Naive thymus-derived CD4-positive, alpha-beta T cell (primary cell): ENCODE data around the gene RPGR. TPM values are rescaled to one million over a fixed set of nuclear protein-coding genes. Genes with fewer than 3 reads are reported as not detected.

ENCODE experiments used
- ATAC-seq: fragments of 150-1000 bp; cut with Tn5 transposase; 2 replicates; pipeline ENCODE4 v1.10.0; 2021; ENCODE audit warnings: mild to moderate bottlenecking, moderate library complexity
- CTCF ChIA-PET: fragments of 350-600 bp; sonication (Branson Sonifier 250); formaldehyde crosslinking; loops from one replicate; lab custom pipeline; 2021; ENCODE audit warnings: antibody characterized with exemption; lab: Charles Lee
- POLR2A ChIA-PET: fragments of 350-600 bp; sonication (Branson Sonifier 250); formaldehyde crosslinking; loops from one replicate; lab custom pipeline; 2021; ENCODE audit warnings: antibody characterized with exemption, inconsistent platforms; lab: Charles Lee
- DNase-seq, 9 donors: peaks; one replicate each; pipeline versions ENCODE4 v3.0.0 to v3.0.0-alpha.2; 2020 to 2022; ENCODE audit warnings: mixed read lengths in 1 of 9
- H3K27ac ChIP-seq: one replicate; pipeline ENCODE4 v1.7.0; 2013; ENCODE audit warnings: mild to moderate bottlenecking, low read depth, low read length, moderate library complexity
- H3K27me3 ChIP-seq, 2 donors: one replicate each; pipeline ENCODE4 v1.7.0; 2013; ENCODE audit warnings: low read length in 2 of 2, mild to moderate bottlenecking in 2 of 2, moderate library complexity in 2 of 2; ENCODE audit not compliant: control insufficient read depth in 2 of 2, insufficient read depth in 2 of 2
- H3K36me3 ChIP-seq, 3 experiments: 1 replicate in 2 of 3; 2 replicates in 1 of 3; pipeline ENCODE4 v1.7.0; 2013; ENCODE audit warnings: low read length in 3 of 3, mild to moderate bottlenecking in 3 of 3, moderate library complexity in 1 of 3; ENCODE audit not compliant: insufficient read depth in 3 of 3, control insufficient read depth in 2 of 3
- H3K4me1 ChIP-seq, 2 donors: one replicate each; pipeline ENCODE4 v1.7.0; 2013; ENCODE audit warnings: low read length in 2 of 2, mild to moderate bottlenecking in 2 of 2, moderate library complexity in 1 of 2; ENCODE audit not compliant: control insufficient read depth in 2 of 2, insufficient read depth in 2 of 2
- H3K4me3 ChIP-seq: 2 replicates; pipeline ENCODE4 v1.7.0; 2013; ENCODE audit warnings: mild to moderate bottlenecking, low read length
- H3K9me3 ChIP-seq, 3 experiments: 1 replicate in 2 of 3; 2 replicates in 1 of 3; pipeline ENCODE4 v1.7.0; 2013; ENCODE audit warnings: low read length in 3 of 3; ENCODE audit not compliant: control insufficient read depth in 2 of 3
- H3K27ac Mint-ChIP-seq, 9 donors: one replicate each; pipeline ENCODE4 v1.8.0; 2020 to 2022; ENCODE audit warnings: mixed read lengths in 9 of 9, mild to moderate bottlenecking in 8 of 9, moderate library complexity in 5 of 9, inconsistent platforms in 2 of 9
- H3K27me3 Mint-ChIP-seq, 5 donors: one replicate each; pipeline ENCODE4 v1.8.0; 2021 to 2022; ENCODE audit warnings: mixed read lengths in 5 of 5, mild to moderate bottlenecking in 1 of 5
- H3K36me3 Mint-ChIP-seq, 5 donors: one replicate each; pipeline ENCODE4 v1.8.0; 2020 to 2022; ENCODE audit warnings: mixed read lengths in 5 of 5, mild to moderate bottlenecking in 3 of 5, inconsistent platforms in 1 of 5
- H3K4me1 Mint-ChIP-seq, 7 donors: one replicate each; pipeline ENCODE4 v1.8.0; 2020 to 2022; ENCODE audit warnings: mixed read lengths in 7 of 7, mild to moderate bottlenecking in 3 of 7, inconsistent platforms in 1 of 7
- H3K4me3 Mint-ChIP-seq, 10 donors: one replicate each; pipeline ENCODE4 v1.8.0; 2020 to 2022; ENCODE audit warnings: mild to moderate bottlenecking in 10 of 10, mixed read lengths in 10 of 10, moderate library complexity in 6 of 10, inconsistent platforms in 2 of 10
- H3K9me3 Mint-ChIP-seq, 11 donors: one replicate each; pipeline ENCODE4 v1.8.0; 2020 to 2022; ENCODE audit warnings: mixed read lengths in 11 of 11, mild to moderate bottlenecking in 4 of 11, inconsistent platforms in 1 of 11, moderate library complexity in 1 of 11
- intact Hi-C, 2 donors: fragments of 100-400 bp; cut with micrococcal nuclease; formaldehyde crosslinking; loops; one replicate each; pipeline ENCODE4 v1.15.1; 2023
- polyA plus RNA-seq, 2 donors: library from polyadenylated mRNA; unstranded; fragments of 300-500 nt; fragmentation: Illumina TruSeq; gene quantifications; one replicate each; pipeline ENCODE4 v1.2.3, GENCODE V29; 2021
- total RNA-seq, 6 experiments: library from RNA in 5 of 6; stranded (reverse) in 5 of 6; gene quantifications; 1 replicate in 5 of 6; 2 replicates in 1 of 6; pipeline ENCODE4 v1.2.3 and lab custom pipeline; 2021 to 2026

RPGR gene
- total and polyA plus RNA-seq, 7 experiments from 2014 or later, result 4.3 to 26.0 (median 10.1) TPM

- intact Hi-C loops, result no loop called here
- H3K27ac ChIP-seq, result no peak overlapping the region
- no peak overlapping the region for H3K4me3 Mint-ChIP-seq
- no peak for DNase-seq
- H3K4me3 ChIP-seq, result no peak overlapping the region
- CTCF ChIA-PET, result no interaction called here
- ATAC-seq, result no peak
- peaks cover 0 to 5% (median 0%) of the 10 kb centered on the region in 5 donors for H3K36me3 Mint-ChIP-seq
- H3K36me3 ChIP-seq, result no peaks in the 10 kb centered on the region
- peaks cover 5 to 14% (median 13%) of the 10 kb centered on the region in 5 donors for H3K27me3 Mint-ChIP-seq
- no peaks in the 10 kb centered on the region for H3K9me3 ChIP-seq
- peaks cover 0 to 2% (median 0%) of the 10 kb centered on the region in 11 donors for H3K9me3 Mint-ChIP-seq
- H3K27me3 ChIP-seq, result no peaks in the 10 kb centered on the region
- no peaks in the 10 kb centered on the region for H3K4me1 Mint-ChIP-seq
- no peak overlapping the region for H3K27ac Mint-ChIP-seq
- no peaks in the 10 kb centered on the region for H3K4me1 ChIP-seq
- POLR2A ChIA-PET, result no interaction called here
These were observed 18.8 kb upstream of the RPGR start for GRCh38 chrX:38346150-38346549.

GRCh38 chrX:38342853-38343778 is 15.8 kb upstream of the RPGR start:
- H3K4me1 ChIP-seq, result no peaks in the 10 kb centered on the region
- DNase-seq (no peak), ATAC-seq (no peak)
- no peaks in the 10 kb centered on the region for H3K9me3 ChIP-seq
- no peaks in the 10 kb centered on the region for H3K27me3 ChIP-seq
- ChIA-PET POLR2A (no interaction called here), CTCF (no interaction called here)
- Mint-ChIP-seq H3K36me3 (peaks cover 0 to 5% (median 0%) of the 10 kb centered on the region in 5 donors), H3K27ac (no peak overlapping the region), H3K9me3 (no peaks in the 10 kb centered on the region), H3K27me3 (peaks cover 0 to 10% (median 6%) of the 10 kb centered on the region in 5 donors), H3K4me1 (no peaks in the 10 kb centered on the region), H3K4me3 (no peak overlapping the region)
- intact Hi-C loops, result no loop called here
- H3K36me3 ChIP-seq, result no peaks in the 10 kb centered on the region
- no peak overlapping the region for H3K4me3 ChIP-seq
- no peak overlapping the region for H3K27ac ChIP-seq

DNA sequence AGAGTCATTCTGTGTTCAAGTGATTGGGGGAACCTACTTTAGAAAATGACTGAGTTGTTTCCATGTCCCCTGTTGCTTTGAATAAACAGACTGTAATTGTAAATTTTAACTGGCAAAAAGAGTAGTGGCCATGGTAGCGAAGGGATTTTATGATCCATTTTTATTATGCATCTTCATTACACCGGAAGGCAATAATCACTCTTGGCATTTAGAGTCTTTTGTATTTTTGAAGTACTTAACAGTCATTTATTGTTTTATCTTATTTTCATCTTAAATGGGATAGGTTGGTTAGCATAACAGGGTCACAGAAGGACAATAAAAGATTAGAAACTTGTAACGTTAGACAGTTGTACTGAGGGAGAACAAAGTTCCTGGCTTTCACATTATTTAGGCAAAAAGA is 14.1 kb upstream of the RPGR start:
- Histone ChIP-seq H3K27me3 (no peaks in the 10 kb centered on the region), H3K4me1 (no peaks in the 10 kb centered on the region), H3K9me3 (no peaks in the 10 kb centered on the region), H3K4me3 (no peak overlapping the region), H3K27ac (no peak overlapping the region), H3K36me3 (no peaks in the 10 kb centered on the region)
- H3K27me3 Mint-ChIP-seq, result peaks cover 0 to 10% (median 5%) of the 10 kb centered on the region in 5 donors
- DNase-seq (no peak), ATAC-seq (no peak)
- ChIA-PET CTCF (no interaction called here), POLR2A (no interaction called here)
- no peak overlapping the region for H3K4me3 Mint-ChIP-seq
- H3K36me3 Mint-ChIP-seq, result peaks cover 0 to 5% (median 0%) of the 10 kb centered on the region in 5 donors
- no peaks in the 10 kb centered on the region for H3K4me1 Mint-ChIP-seq
- intact Hi-C loops, result no loop called here
- H3K27ac Mint-ChIP-seq, result no peak overlapping the region
- H3K9me3 Mint-ChIP-seq, result peaks cover 0 to 2% (median 0%) of the 10 kb centered on the region in 11 donors

DNA sequence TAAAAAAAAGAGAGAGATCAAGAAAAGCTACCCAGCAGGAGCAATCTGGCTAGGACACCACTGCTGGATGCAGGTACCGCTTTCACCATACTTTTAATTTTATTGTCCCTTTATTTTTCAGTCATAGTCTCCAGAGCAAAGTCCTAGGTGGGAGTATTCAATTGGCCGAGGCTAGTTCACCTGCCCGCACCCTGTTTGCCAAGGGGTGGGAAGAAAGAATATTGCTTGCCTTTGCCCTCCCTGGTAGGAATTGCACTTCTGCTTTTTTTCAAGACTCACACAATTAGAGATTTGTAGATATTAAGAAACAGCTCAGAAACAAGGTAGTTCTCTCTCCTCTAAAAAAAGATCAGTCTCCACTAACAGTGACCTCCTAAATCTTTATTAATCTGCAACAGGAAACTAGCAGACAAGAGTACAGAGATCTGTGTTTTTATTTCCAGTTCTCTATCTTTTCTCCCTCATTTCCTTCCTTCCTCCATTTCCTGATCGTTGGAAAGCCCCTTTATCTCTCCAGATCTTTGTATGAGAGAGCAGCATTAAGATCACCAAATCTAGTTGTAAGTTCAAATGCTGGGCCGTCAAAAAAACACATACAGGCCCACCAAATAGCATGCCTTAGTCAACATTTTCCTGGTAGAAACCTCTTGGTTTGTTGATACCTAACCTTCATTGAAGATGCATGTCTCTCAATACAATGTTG is 9.4 kb upstream of the RPGR start:
- Mint-ChIP-seq H3K4me1 (no peaks in the 10 kb centered on the region), H3K27ac (no peak overlapping the region), H3K4me3 (no peak overlapping the region), H3K27me3 (peaks cover 0 to 6% (median 0%) of the 10 kb centered on the region in 5 donors), H3K36me3 (peaks cover 0 to 5% (median 0%) of the 10 kb centered on the region in 5 donors), H3K9me3 (peaks cover 0 to 5% (median 0%) of the 10 kb centered on the region in 11 donors)
- no peak for ATAC-seq
- intact Hi-C loops, result no loop called here
- no peak overlapping the region for H3K27ac ChIP-seq
- POLR2A ChIA-PET, result no interaction called here
- H3K4me1 ChIP-seq, result no peaks in the 10 kb centered on the region
- DNase-seq, result no peak
- CTCF ChIA-PET, result no interaction called here
- H3K36me3 ChIP-seq, result no peaks in the 10 kb centered on the region
- no peak overlapping the region for H3K4me3 ChIP-seq
- H3K9me3 ChIP-seq, result no peaks in the 10 kb centered on the region
- no peaks in the 10 kb centered on the region for H3K27me3 ChIP-seq

- POLR2A ChIA-PET, result no interaction called here
- no peaks in the 10 kb centered on the region for H3K36me3 ChIP-seq
- no peak overlapping the region for H3K4me3 Mint-ChIP-seq
- H3K36me3 Mint-ChIP-seq, result no peaks in the 10 kb centered on the region
- no peaks in the 10 kb centered on the region for H3K9me3 ChIP-seq
- H3K27ac Mint-ChIP-seq, result no peak overlapping the region
- H3K4me1 ChIP-seq, result no peaks in the 10 kb centered on the region
- ATAC-seq (no peak), DNase-seq (no peak)
- intact Hi-C loops, result no loop called here
- no peaks in the 10 kb centered on the region for H3K27me3 Mint-ChIP-seq
- CTCF ChIA-PET, result no interaction called here
- H3K27me3 ChIP-seq, result no peaks in the 10 kb centered on the region
- H3K9me3 Mint-ChIP-seq, result peaks cover 0 to 5% (median 0%) of the 10 kb centered on the region in 11 donors
- H3K4me3 ChIP-seq, result no peak overlapping the region
- no peak overlapping the region for H3K27ac ChIP-seq
- H3K4me1 Mint-ChIP-seq, result no peaks in the 10 kb centered on the region
These were observed 8.1 kb upstream of the RPGR start for GRCh38 chrX:38335382-38335781.

DNA sequence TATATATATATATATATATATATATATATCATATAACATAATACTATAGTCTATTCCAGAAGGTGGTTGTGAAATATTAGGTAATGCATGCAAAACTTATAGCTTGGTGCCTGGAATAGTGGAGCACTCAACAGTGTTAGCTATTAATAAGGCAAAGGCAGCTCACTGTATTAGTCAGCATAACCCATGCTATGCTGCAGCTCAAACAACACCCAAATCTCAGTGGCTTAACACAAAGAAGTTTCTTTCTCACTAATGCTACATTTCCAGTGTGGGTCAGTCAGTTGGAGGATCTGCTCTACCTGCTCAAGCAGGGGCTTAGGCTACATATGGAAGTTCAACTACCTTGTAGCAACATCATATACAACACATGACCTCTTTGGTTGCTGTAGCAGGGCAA is 5.2 kb upstream of the RPGR start:
- Mint-ChIP-seq H3K27me3 (no peaks in the 10 kb centered on the region), H3K27ac (no peak overlapping the region), H3K9me3 (peaks cover 0 to 5% (median 0%) of the 10 kb centered on the region in 11 donors), H3K36me3 (no peaks in the 10 kb centered on the region), H3K4me1 (peaks cover 0 to 13% (median 9%) of the 10 kb centered on the region in 7 donors), H3K4me3 (no peak overlapping the region)
- Histone ChIP-seq H3K36me3 (no peaks in the 10 kb centered on the region), H3K27me3 (no peaks in the 10 kb centered on the region), H3K27ac (no peak overlapping the region), H3K9me3 (no peaks in the 10 kb centered on the region), H3K4me1 (peaks cover 0 to 12% of the 10 kb centered on the region in 2 donors), H3K4me3 (no peak overlapping the region)
- no peak for ATAC-seq
- ChIA-PET POLR2A (no interaction called here), CTCF (interaction anchor here (0.5 to 0.6 kb wide), 2 partner anchors 22 to 607 kb away, joined by 3 read pairs; no protein-coding TSS in a partner anchor)
- intact Hi-C loops, result no loop called here
- DNase-seq, result no peak
